SK-N-SH (cell line): ENCODE data around the gene CIB4. TPM values are rescaled to one million over a fixed set of nuclear protein-coding genes. Genes with fewer than 3 reads are reported as not detected.

ENCODE experiments used
- CTCF ChIA-PET: fragments of 300-600, 350-600 bp; formaldehyde crosslinking; extraction: SDS; loops from one replicate; lab custom pipeline; 2021; lab: Yijun Ruan, JAX
- POLR2A ChIA-PET: fragments of 350-600 bp; sonication (Branson Sonifier 250); formaldehyde crosslinking; extraction: SDS; loops from one replicate; lab custom pipeline; 2020; ENCODE audit warnings: antibody characterized with exemption, inconsistent platforms; lab: Yijun Ruan, JAX
- DNase-seq: peaks from one replicate; pipeline ENCODE4 v3.0.0; 2012
- H2AFZ ChIP-seq: fragments of 200-600 bp; sonication (generic); 2 replicates; pipeline ENCODE4 v1.8.1; 2016; ENCODE audit warnings: antibody characterized with exemption, mild to moderate bottlenecking, low read depth
- H3F3A ChIP-seq: fragments of 200-600 bp; sonication (generic); replicated peaks from 2 replicates; pipeline ENCODE3; 2016; ENCODE audit warnings: antibody characterized with exemption, mild to moderate bottlenecking; ENCODE audit not compliant: insufficient read depth
- H3K27ac ChIP-seq, 2 experiments: fragments of 200-500 bp in 1 of 2; fragments of 200-600 bp in 1 of 2; sonication (Bioruptor generic) in 1 of 2; sonication (generic), shearing (Covaris generic) in 1 of 2; 2 replicates each; pipeline versions ENCODE4 v1.5.1 to v1.6.1; 2014 to 2016; ENCODE audit warnings: low read depth in 2 of 2, inconsistent platforms in 1 of 2, low read length in 1 of 2, mild to moderate bottlenecking in 1 of 2, mixed read lengths in 1 of 2
- H3K27me3 ChIP-seq: fragments of 200-600 bp; sonication (generic), shearing (Covaris generic); 2 replicates; pipeline ENCODE4 v1.6.1; 2016; ENCODE audit warnings: mixed run types; ENCODE audit not compliant: insufficient read depth
- H3K36me3 ChIP-seq, 2 experiments: fragments of 200-500 bp in 1 of 2; fragments of 200-600 bp in 1 of 2; sonication (Bioruptor generic) in 1 of 2; sonication (generic) in 1 of 2; replicated peaks in 1 of 2; 2 replicates each; pipeline versions ENCODE3 to v1.5.1; 2014 to 2016; ENCODE audit warnings: low read length in 1 of 2, mild to moderate bottlenecking in 1 of 2; ENCODE audit not compliant: insufficient read depth in 2 of 2, control insufficient read depth in 1 of 2
- H3K4me1 ChIP-seq, 2 experiments: fragments of 200-500 bp in 1 of 2; fragments of 200-600 bp in 1 of 2; sonication (Bioruptor generic) in 1 of 2; sonication (generic), shearing (Covaris generic) in 1 of 2; 2 replicates each; pipeline versions ENCODE4 v1.5.1 to v1.6.1; 2014 to 2016; ENCODE audit warnings: low read depth in 1 of 2, low read length in 1 of 2, mixed run types in 1 of 2; ENCODE audit not compliant: insufficient read depth in 2 of 2, control insufficient read depth in 1 of 2
- H3K4me2 ChIP-seq: fragments of 200-600 bp; sonication (generic), shearing (Covaris generic); 2 replicates; pipeline ENCODE4 v1.6.1; 2017; ENCODE audit warnings: mixed run types
- H3K4me3 ChIP-seq, 2 experiments: fragments of 200-500 bp in 1 of 2; fragments of 200-600 bp in 1 of 2; sonication (Bioruptor generic) in 1 of 2; sonication (generic), shearing (Covaris generic) in 1 of 2; 2 replicates each; pipeline versions ENCODE4 v1.5.1 to v1.8.1; 2014 to 2016; ENCODE audit warnings: low read depth in 2 of 2, inconsistent platforms in 1 of 2, low read length in 1 of 2, mild to moderate bottlenecking in 1 of 2, mixed read lengths in 1 of 2, moderate library complexity in 1 of 2
- H3K79me2 ChIP-seq: fragments of 200-600 bp; sonication (generic); 2 replicates; pipeline ENCODE4 v1.8.1; 2017; ENCODE audit warnings: mild to moderate bottlenecking; ENCODE audit not compliant: insufficient read depth
- H3K9ac ChIP-seq: fragments of 200-600 bp; sonication (generic); 2 replicates; pipeline ENCODE4 v1.6.1; 2017; ENCODE audit warnings: mixed run types
- H3K9me2 ChIP-seq: fragments of 200-600 bp; sonication (generic); 2 replicates; pipeline ENCODE4 v1.6.1; 2017; ENCODE audit warnings: mixed run types
- H3K9me3 ChIP-seq: fragments of 200-600 bp; sonication (generic); 2 replicates; pipeline ENCODE4 v1.6.1; 2017; ENCODE audit warnings: mixed run types, mild to moderate bottlenecking, moderate library complexity
- H4K20me1 ChIP-seq: fragments of 200-600 bp; sonication (generic); 2 replicates; pipeline ENCODE4 v1.6.1; 2017; ENCODE audit warnings: mild to moderate bottlenecking, mixed run types; ENCODE audit not compliant: insufficient read depth
- CHD2 ChIP-seq: fragments of 150-350 bp; IDR thresholded peaks from 2 replicates; pipeline ENCODE4 v1.6.1; 2018; ENCODE audit warnings: low read length; ENCODE audit not compliant: partially characterized antibody
- ELF1 ChIP-seq: IDR thresholded peaks from 2 replicates; pipeline ENCODE4 v1.4.0; 2012
- FOXJ3 ChIP-seq: sonication (generic); formaldehyde crosslinking; IDR thresholded peaks from 2 replicates; pipeline ENCODE4 v1.5.1; 2020; ENCODE audit warnings: mild to moderate bottlenecking, missing genetic modification reagents
- GATA2 ChIP-seq: sonication (generic); formaldehyde crosslinking; IDR thresholded peaks from 2 replicates; pipeline ENCODE4 v1.5.0; 2020; ENCODE audit warnings: mild to moderate bottlenecking, missing genetic modification reagents
- JUND ChIP-seq: IDR thresholded peaks from 2 replicates; pipeline ENCODE4 v1.4.0; 2012
- MXI1 ChIP-seq: IDR thresholded peaks from 2 replicates; pipeline ENCODE4 v1.6.1; 2012; ENCODE audit warnings: mild to moderate bottlenecking, low read depth, low read length, improper control_type of control experiment
- NFIC ChIP-seq: IDR thresholded peaks from 2 replicates; pipeline ENCODE4 v1.4.0; 2012; ENCODE audit warnings: borderline replicate concordance
- RAD21 ChIP-seq: IDR thresholded peaks from 2 replicates; pipeline ENCODE4 v1.6.1; 2012; ENCODE audit warnings: mild to moderate bottlenecking, low read length
- RCOR1 ChIP-seq: fragments of 150-350 bp; IDR thresholded peaks from 2 replicates; pipeline ENCODE4 v1.6.1; 2017; ENCODE audit warnings: antibody characterized with exemption, low read length
- RFX5 ChIP-seq: IDR thresholded peaks from 2 replicates; pipeline ENCODE4 v1.6.1; 2012; ENCODE audit warnings: mild to moderate bottlenecking, improper control_type of control experiment, low read length
- WGBS: methylation state at CpG from one replicate; pipeline ENCODE4 v1.1.6; 2017; ENCODE audit warnings: low lambda C conversion rate; 5-methylcytosine and 5-hydroxymethylcytosine counted together
- polyA plus RNA-seq, 3 experiments: library from polyadenylated mRNA; depleted of rRNA; stranded (reverse); fragments of >200 nt; gene quantifications; 2 replicates each; pipeline ENCODE4 v1.2.3, GENCODE V29; 2012
- TF ChIP-seq, protein P1 (sequence below): IDR thresholded peaks from 2 replicates; pipeline ENCODE4 v1.4.0; 2012; ENCODE audit warnings: low read depth, borderline replicate concordance
- TF ChIP-seq, protein P2 (sequence below): IDR thresholded peaks from 2 replicates; pipeline ENCODE4 v1.4.0; 2012; ENCODE audit warnings: low read depth

Gene CIB4
- polyA plus RNA-seq, 1 of the 3 experiments (the other 2 are of a cell fraction): not detected

DNA sequence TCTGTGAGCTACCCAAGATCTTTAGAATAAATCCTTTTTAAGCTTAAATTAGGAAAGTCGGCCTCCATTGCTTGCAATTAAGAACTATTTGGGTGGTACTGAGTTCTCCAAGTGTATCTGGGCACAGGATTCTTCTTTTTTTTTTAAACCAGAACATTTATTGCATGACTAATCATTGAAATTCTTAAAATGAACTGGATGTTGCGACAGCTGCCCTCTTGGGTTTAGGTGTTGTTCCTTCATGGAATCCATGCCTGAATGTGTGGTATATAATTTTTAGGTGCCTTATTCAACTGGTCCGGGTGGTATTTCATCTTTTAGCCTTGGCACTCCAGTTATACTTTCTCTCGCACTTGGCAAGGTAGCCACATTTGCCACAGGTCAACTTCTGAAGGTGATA, 36.9 kb upstream of the CIB4 start:
- Histone ChIP-seq H3K36me3 (no peaks in the 10 kb centered on the region), H2AFZ (no peak overlapping the region), H3K9me2 (no peaks in the 10 kb centered on the region), H3K4me2 (no peak overlapping the region), H3K79me2 (no peaks in the 10 kb centered on the region), H4K20me1 (no peaks in the 10 kb centered on the region), H3K27ac (no peak overlapping the region), H3K9me3 (no peaks in the 10 kb centered on the region), H3F3A (no peaks in the 10 kb centered on the region), H3K4me3 (no peak overlapping the region), H3K27me3 (peaks cover 52% of the 10 kb centered on the region), H3K4me1 (peaks cover 0 to 21% of the 10 kb centered on the region in 2 experiments; a peak in 1 of 4 replicates), H3K9ac (no peak overlapping the region)
- TF ChIP-seq RAD21 (no peak), RFX5 (no peak), RCOR1 (no peak), CHD2 (no peak)
- ChIA-PET CTCF (interaction anchor here (0.7 to 1.7 kb wide), 4 partner anchors 11 to 73 kb away, joined by 3 to 6 read pairs (median 3); no protein-coding TSS in a partner anchor), POLR2A (no interaction called here)
- WGBS: 56% methylated on average over 4 of the region's 4 CpGs
- no peak for DNase-seq

- no peak overlapping the region for H3K4me3 ChIP-seq
- TF ChIP-seq NFIC (no peak), CHD2 (no peak), MXI1 (no peak), JUND (no peak), RAD21 (no peak; the same call in 1 of the 2 replicates), ELF1 (no peak), GATA2 (CRISPR knock-in tag) (no peak), RCOR1 (no peak), FOXJ3 (CRISPR knock-in tag) (no peak), RFX5 (no peak)
- TF ChIP-seq, protein P1, sequence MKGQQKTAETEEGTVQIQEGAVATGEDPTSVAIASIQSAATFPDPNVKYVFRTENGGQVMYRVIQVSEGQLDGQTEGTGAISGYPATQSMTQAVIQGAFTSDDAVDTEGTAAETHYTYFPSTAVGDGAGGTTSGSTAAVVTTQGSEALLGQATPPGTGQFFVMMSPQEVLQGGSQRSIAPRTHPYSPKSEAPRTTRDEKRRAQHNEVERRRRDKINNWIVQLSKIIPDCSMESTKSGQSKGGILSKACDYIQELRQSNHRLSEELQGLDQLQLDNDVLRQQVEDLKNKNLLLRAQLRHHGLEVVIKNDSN: no peak
- TF ChIP-seq, protein P2, sequence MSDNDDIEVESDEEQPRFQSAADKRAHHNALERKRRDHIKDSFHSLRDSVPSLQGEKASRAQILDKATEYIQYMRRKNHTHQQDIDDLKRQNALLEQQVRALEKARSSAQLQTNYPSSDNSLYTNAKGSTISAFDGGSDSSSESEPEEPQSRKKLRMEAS: no peak
- no peaks in the 10 kb centered on the region for H3K9me3 ChIP-seq
- no peaks in the 10 kb centered on the region for H3K9me2 ChIP-seq
- H3K27me3 ChIP-seq: peaks cover 63% of the 10 kb centered on the region
- H3K4me2 ChIP-seq: no peak overlapping the region
- 86% methylated on average over 4 of the region's 6 CpGs for whole genome bisulfite sequencing
- H3K27ac ChIP-seq: no peak overlapping the region
- no peaks in the 10 kb centered on the region for H4K20me1 ChIP-seq
- H3K9ac ChIP-seq: no peak overlapping the region
- DNase-seq: no peak
- no peak overlapping the region for H2AFZ ChIP-seq
- H3F3A ChIP-seq: no peaks in the 10 kb centered on the region
- POLR2A ChIA-PET: no interaction called here
- CTCF ChIA-PET: interaction anchor here (1.2 to 3.4 kb wide), 4 partner anchors 9 to 70 kb away, joined by 3 to 15 read pairs (median 3); no protein-coding TSS in a partner anchor
- H3K79me2 ChIP-seq: no peaks in the 10 kb centered on the region
- H3K4me1 ChIP-seq: peaks cover 0 to 6% of the 10 kb centered on the region in 2 experiments; a peak in 1 of 4 replicates
- no peaks in the 10 kb centered on the region for H3K36me3 ChIP-seq
Observed at GRCh38 chr2:26675651-26676255, 34.6 kb upstream of the CIB4 start.
